ENCODE results near the gene POU2AF1.

DNA sequence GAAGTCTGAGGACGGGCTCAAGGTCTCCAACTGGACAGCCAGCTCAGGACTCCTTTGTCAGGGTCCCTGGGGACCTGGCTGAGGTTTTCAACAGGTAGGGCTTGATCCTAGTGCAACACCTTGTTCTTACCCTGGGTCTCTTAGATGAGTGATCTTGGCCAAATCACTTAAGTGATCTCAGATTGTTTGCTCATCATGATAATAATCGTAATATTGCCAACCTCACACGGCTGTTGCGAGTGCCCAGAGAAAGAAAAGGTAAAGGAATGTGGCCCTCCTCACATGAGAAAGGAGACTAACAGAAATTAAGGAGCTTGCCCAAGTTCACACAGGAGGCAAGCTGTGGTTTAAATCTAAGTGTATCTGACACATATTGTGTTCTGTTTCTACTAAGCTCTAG is 52.3 kb downstream of the POU2AF1 start:
- TF ChIP-seq CTCF (IDR thresholded peaks at IDR 0.05) = no peak
- TF ChIP-seq POLR2A (IDR thresholded peaks at IDR 0.05) = no peak

Data from adrenal gland (tissue), 5 donors.